CD4-positive, alpha-beta memory T cell (primary cell): ENCODE results near the gene CORO7. TPM values are rescaled to one million over a fixed set of nuclear protein-coding genes. Genes with fewer than 3 reads are reported as not detected.

Experiments
- CTCF ChIA-PET: fragments of 350-600 bp; sonication (Branson Sonifier 250); formaldehyde crosslinking; loops from one replicate; lab custom pipeline; 2021; ENCODE audit warnings: inconsistent platforms; ENCODE audit not compliant: partially characterized antibody; lab: Charles Lee
- POLR2A ChIA-PET: fragments of 350-600 bp; sonication (Branson Sonifier 250); formaldehyde crosslinking; loops from one replicate; lab custom pipeline; 2021; ENCODE audit not compliant: partially characterized antibody; lab: Charles Lee
- DNase-seq, 5 donors: peaks; one replicate each; pipeline versions ENCODE4 v3.0.0 to v3.0.0-alpha.2; 2020 to 2022; ENCODE audit warnings: mixed read lengths in 1 of 5
- H3K27ac ChIP-seq: one replicate; pipeline ENCODE4 v1.7.0; 2013; ENCODE audit warnings: low read depth, low read length
- H3K27me3 ChIP-seq: 2 replicates; pipeline ENCODE4 v1.7.0; 2013; ENCODE audit warnings: mild to moderate bottlenecking, low read length, moderate library complexity; ENCODE audit not compliant: insufficient read depth
- H3K36me3 ChIP-seq: 2 replicates; pipeline ENCODE4 v1.7.0; 2013; ENCODE audit warnings: mild to moderate bottlenecking, low read length, moderate library complexity; ENCODE audit not compliant: insufficient read depth
- H3K4me1 ChIP-seq: 2 replicates; pipeline ENCODE4 v1.7.0; 2013; ENCODE audit warnings: mild to moderate bottlenecking, low read length, moderate library complexity; ENCODE audit not compliant: insufficient read depth
- H3K4me3 ChIP-seq, 2 donors: one replicate each; pipeline ENCODE4 v1.7.0; 2013; ENCODE audit warnings: low read length in 2 of 2, mild to moderate bottlenecking in 1 of 2
- H3K9me3 ChIP-seq, 2 donors: one replicate each; pipeline ENCODE4 v1.7.0; 2013; ENCODE audit warnings: low read length in 2 of 2, control low read depth in 1 of 2; ENCODE audit not compliant: control insufficient read depth in 1 of 2
- H3K27ac Mint-ChIP-seq, 7 donors: one replicate each; pipeline ENCODE4 v1.8.0; 2020 to 2021; ENCODE audit warnings: mixed read lengths in 7 of 7, mild to moderate bottlenecking in 6 of 7, inconsistent platforms in 3 of 7, moderate library complexity in 3 of 7
- H3K27me3 Mint-ChIP-seq, 2 donors: one replicate each; pipeline ENCODE4 v1.8.0; 2020 to 2021; ENCODE audit warnings: mixed read lengths in 2 of 2
- H3K36me3 Mint-ChIP-seq, 2 donors: one replicate each; pipeline ENCODE4 v1.8.0; 2020 to 2021; ENCODE audit warnings: mixed read lengths in 2 of 2, inconsistent platforms in 1 of 2, mild to moderate bottlenecking in 1 of 2
- H3K4me1 Mint-ChIP-seq, 4 donors: one replicate each; pipeline ENCODE4 v1.8.0; 2020 to 2021; ENCODE audit warnings: mixed read lengths in 4 of 4, mild to moderate bottlenecking in 1 of 4
- H3K4me3 Mint-ChIP-seq, 8 donors: one replicate each; pipeline ENCODE4 v1.8.0; 2020 to 2021; ENCODE audit warnings: mixed read lengths in 8 of 8, mild to moderate bottlenecking in 7 of 8, moderate library complexity in 6 of 8, inconsistent platforms in 3 of 8
- H3K9me3 Mint-ChIP-seq, 8 donors: one replicate each; pipeline ENCODE4 v1.8.0; 2020 to 2021; ENCODE audit warnings: mixed read lengths in 8 of 8, mild to moderate bottlenecking in 5 of 8, inconsistent platforms in 3 of 8, moderate library complexity in 1 of 8
- intact Hi-C: fragments of 100-400 bp; cut with micrococcal nuclease; formaldehyde crosslinking; loops from one replicate; pipeline ENCODE4 v1.15.1; 2023
- polyA plus RNA-seq, 2 donors: library from polyadenylated mRNA; unstranded; fragments of 300-500 nt; fragmentation: Illumina TruSeq; gene quantifications; one replicate each; pipeline ENCODE4 v1.2.3, GENCODE V29; 2021
- total RNA-seq, 2 experiments: library from RNA; stranded (reverse); gene quantifications; one replicate each; pipeline ENCODE4 v1.2.3, GENCODE V29; 2021

Gene CORO7
- total and polyA plus RNA-seq, 4 experiments from 2014 or later: 48.2 to 184 (median 157) TPM

- Mint-ChIP-seq H3K36me3 (peaks cover 8 to 34% of the 10 kb centered on the region in 2 donors), H3K27me3 (no peaks in the 10 kb centered on the region), H3K27ac (peak overlapping the region in 5 of 7 donors; percentile 15 to 85 (median 41)), H3K9me3 (no peaks in the 10 kb centered on the region), H3K4me3 (peak overlapping the region in 1 of 8 donors; percentile 7), H3K4me1 (peaks cover 7 to 39% (median 17%) of the 10 kb centered on the region in 4 donors)
- Histone ChIP-seq H3K9me3 (no peaks in the 10 kb centered on the region), H3K27me3 (no peaks in the 10 kb centered on the region), H3K27ac (no peak overlapping the region), H3K4me1 (peaks cover 32% of the 10 kb centered on the region), H3K4me3 (no peak overlapping the region), H3K36me3 (peaks cover 20% of the 10 kb centered on the region)
- POLR2A ChIA-PET: interaction anchor here (1.0 kb wide), 1 partner anchor 8 kb away, joined by 3 read pairs; no protein-coding TSS in a partner anchor
- no peak for DNase-seq
- intact Hi-C loops: no loop called here
- CTCF ChIA-PET: interaction anchor here (0.6 to 1.1 kb wide), 2 partner anchors 11 to 25 kb away, joined by 3 read pairs; no protein-coding TSS in a partner anchor
These were observed 47.2 kb downstream of the CORO7 start for GRCh38 chr16:4369007-4369733.

- no peak overlapping the region for H3K27ac ChIP-seq
- peaks cover 27% of the 10 kb centered on the region for H3K36me3 ChIP-seq
- no peak for DNase-seq
- intact Hi-C loops: no loop called here
- POLR2A ChIA-PET: no interaction called here
- peaks cover 17% of the 10 kb centered on the region for H3K4me1 ChIP-seq
- H3K9me3 ChIP-seq: no peaks in the 10 kb centered on the region
- peaks cover 11 to 45% of the 10 kb centered on the region in 2 donors for H3K36me3 Mint-ChIP-seq
- no peak overlapping the region for H3K4me3 ChIP-seq
- no peaks in the 10 kb centered on the region for H3K27me3 Mint-ChIP-seq
- CTCF ChIA-PET: no interaction called here
- no peaks in the 10 kb centered on the region for H3K9me3 Mint-ChIP-seq
- peak overlapping the region in 1 of 8 donors; percentile 58 for H3K4me3 Mint-ChIP-seq
- peaks cover 1 to 23% (median 7%) of the 10 kb centered on the region in 4 donors for H3K4me1 Mint-ChIP-seq
- H3K27me3 ChIP-seq: no peaks in the 10 kb centered on the region
- H3K27ac Mint-ChIP-seq: peak overlapping the region in 2 of 7 donors; percentile 37 to 85
These were observed 49.0 kb downstream of the CORO7 start for GRCh38 chr16:4367393-4367856.

- Mint-ChIP-seq H3K4me3 (no peak overlapping the region), H3K9me3 (no peaks in the 10 kb centered on the region), H3K27me3 (no peaks in the 10 kb centered on the region), H3K36me3 (peaks cover 11 to 49% of the 10 kb centered on the region in 2 donors), H3K4me1 (peaks cover 1 to 18% (median 5%) of the 10 kb centered on the region in 4 donors), H3K27ac (peak overlapping the region in 1 of 7 donors; percentile 85)
- Histone ChIP-seq H3K9me3 (no peaks in the 10 kb centered on the region), H3K36me3 (peaks cover 39% of the 10 kb centered on the region), H3K4me1 (peaks cover 7% of the 10 kb centered on the region), H3K4me3 (no peak overlapping the region), H3K27ac (no peak overlapping the region), H3K27me3 (no peaks in the 10 kb centered on the region)
- ChIA-PET POLR2A (interaction anchor here (1.4 kb wide), 1 partner anchor 13 kb away, joined by 4 read pairs; no protein-coding TSS in a partner anchor), CTCF (interaction anchor here (0.6 to 0.7 kb wide), 2 partner anchors 14 to 257 kb away, joined by 3 read pairs; no protein-coding TSS in a partner anchor)
- intact Hi-C loops: no loop called here
- no peak for DNase-seq
These were observed 50.4 kb downstream of the CORO7 start for GRCh38 chr16:4366016-4366415.

GRCh38 chr16:4365615-4366014 lies 50.8 kb downstream of the CORO7 start:
- ChIA-PET POLR2A (interaction anchor here (1.4 kb wide), 1 partner anchor 14 kb away, joined by 4 read pairs; no protein-coding TSS in a partner anchor), CTCF (interaction anchor here (0.6 to 0.7 kb wide), 2 partner anchors 14 to 257 kb away, joined by 3 read pairs; no protein-coding TSS in a partner anchor)
- H3K4me1 Mint-ChIP-seq: peaks cover 1 to 18% (median 5%) of the 10 kb centered on the region in 4 donors
- H3K9me3 Mint-ChIP-seq: no peaks in the 10 kb centered on the region
- Histone ChIP-seq H3K4me3 (no peak overlapping the region), H3K9me3 (no peaks in the 10 kb centered on the region), H3K36me3 (peaks cover 42% of the 10 kb centered on the region), H3K27ac (no peak overlapping the region), H3K27me3 (no peaks in the 10 kb centered on the region), H3K4me1 (peaks cover 5% of the 10 kb centered on the region)
- intact Hi-C loops: no loop called here
- peaks cover 11 to 52% of the 10 kb centered on the region in 2 donors for H3K36me3 Mint-ChIP-seq
- peak overlapping the region in 1 of 7 donors; percentile 85 for H3K27ac Mint-ChIP-seq
- no peak for DNase-seq
- H3K4me3 Mint-ChIP-seq: no peak overlapping the region
- H3K27me3 Mint-ChIP-seq: no peaks in the 10 kb centered on the region

DNA sequence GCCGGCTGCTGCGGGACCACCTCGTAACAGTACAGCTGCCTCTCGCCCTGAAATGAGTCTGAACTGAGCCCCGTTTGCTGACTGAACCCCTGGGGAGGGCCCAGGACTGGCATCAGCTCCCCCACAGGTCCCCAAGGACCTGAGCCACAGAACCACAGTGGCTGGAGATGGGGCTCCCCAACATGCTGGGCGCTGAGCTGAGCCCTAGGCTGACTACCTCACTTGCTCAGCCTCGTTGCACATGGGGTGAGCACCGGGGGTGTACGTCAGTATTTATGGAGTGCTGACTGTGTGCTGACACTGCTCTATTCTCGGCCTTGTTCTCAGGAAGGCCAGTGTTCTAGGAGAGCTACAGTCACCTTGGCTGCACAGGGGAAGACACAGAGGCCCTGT lies 51.4 kb downstream of the CORO7 start:
- H3K4me3 ChIP-seq: no peak overlapping the region
- no peaks in the 10 kb centered on the region for H3K27me3 ChIP-seq
- ChIA-PET CTCF (interaction anchor here (0.8 kb wide), 1 partner anchor 37 kb away, joined by 3 read pairs; no protein-coding TSS in a partner anchor), POLR2A (interaction anchor here (1.4 kb wide), 1 partner anchor 14 kb away, joined by 4 read pairs; no protein-coding TSS in a partner anchor)
- H3K27me3 Mint-ChIP-seq: no peaks in the 10 kb centered on the region
- H3K27ac ChIP-seq: no peak overlapping the region
- peaks cover 11 to 58% of the 10 kb centered on the region in 2 donors for H3K36me3 Mint-ChIP-seq
- no peaks in the 10 kb centered on the region for H3K9me3 Mint-ChIP-seq
- peaks cover 47% of the 10 kb centered on the region for H3K36me3 ChIP-seq
- no peak overlapping the region for H3K4me3 Mint-ChIP-seq
- no peak for DNase-seq
- H3K4me1 ChIP-seq: peaks cover 1% of the 10 kb centered on the region
- intact Hi-C loops: no loop called here
- H3K27ac Mint-ChIP-seq: peak overlapping the region in 1 of 7 donors; percentile 85
- peaks cover 1 to 16% (median 6%) of the 10 kb centered on the region in 4 donors for H3K4me1 Mint-ChIP-seq
- no peaks in the 10 kb centered on the region for H3K9me3 ChIP-seq

DNA sequence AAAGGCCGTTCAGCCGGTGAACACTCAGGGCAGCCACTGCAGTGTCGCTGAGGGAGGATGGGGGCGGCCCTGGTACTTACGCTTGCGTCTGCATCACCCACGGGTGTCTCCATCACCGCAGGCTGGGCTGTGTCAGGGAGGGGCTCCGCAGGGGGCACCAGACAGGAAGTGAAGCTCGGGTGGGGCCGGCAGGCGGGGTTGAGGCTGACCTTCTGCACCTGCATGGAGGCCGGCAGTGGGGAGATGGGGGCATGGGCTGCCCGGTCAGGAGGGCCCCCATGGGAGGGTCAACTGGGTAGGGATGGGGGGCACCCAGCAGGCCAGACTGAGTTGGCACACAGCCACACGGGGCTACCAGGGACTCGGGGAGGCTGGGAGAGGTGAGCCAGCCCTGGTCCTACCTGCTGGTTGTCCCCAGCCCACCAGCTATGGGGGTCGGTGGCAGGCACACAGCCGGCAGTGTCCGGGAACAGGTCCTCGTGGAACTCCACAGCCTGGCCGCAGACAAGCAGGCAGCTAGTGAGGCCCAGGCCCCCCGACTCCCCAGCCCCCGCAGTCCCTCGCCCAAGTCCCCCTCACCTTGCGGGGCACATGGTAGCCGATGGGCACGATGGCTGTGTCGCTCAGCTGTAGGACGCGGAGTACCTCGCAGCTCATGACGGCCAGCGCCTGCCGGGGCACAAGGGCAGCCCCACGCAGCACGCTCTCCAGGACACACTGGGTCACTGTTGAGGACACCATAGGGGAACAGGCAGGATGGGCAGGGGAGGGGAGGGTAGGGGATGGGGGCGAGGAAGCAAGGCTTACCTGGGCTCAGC lies 52.0 kb downstream of the CORO7 start:
- H3K9me3 Mint-ChIP-seq: no peaks in the 10 kb centered on the region
- H3K27me3 Mint-ChIP-seq: no peaks in the 10 kb centered on the region
- ChIA-PET POLR2A (interaction anchor here (1.4 kb wide), 1 partner anchor 15 kb away, joined by 4 read pairs; no protein-coding TSS in a partner anchor), CTCF (interaction anchor here (0.8 to 0.9 kb wide), 2 partner anchors 38 to 39 kb away, joined by 3 read pairs; no protein-coding TSS in a partner anchor)
- Histone ChIP-seq H3K4me3 (no peak overlapping the region), H3K4me1 (no peaks in the 10 kb centered on the region), H3K27ac (no peak overlapping the region), H3K36me3 (peaks cover 49% of the 10 kb centered on the region), H3K9me3 (no peaks in the 10 kb centered on the region), H3K27me3 (no peaks in the 10 kb centered on the region)
- H3K4me3 Mint-ChIP-seq: no peak overlapping the region
- peaks cover 11 to 59% of the 10 kb centered on the region in 2 donors for H3K36me3 Mint-ChIP-seq
- intact Hi-C loops: no loop called here
- no peak for DNase-seq
- peak overlapping the region in 2 of 7 donors; percentile 22 to 73 for H3K27ac Mint-ChIP-seq
- H3K4me1 Mint-ChIP-seq: peaks cover 1 to 14% (median 7%) of the 10 kb centered on the region in 4 donors
